ENCODE data around the gene ZNF319.

The ZNF319 gene

DNA sequence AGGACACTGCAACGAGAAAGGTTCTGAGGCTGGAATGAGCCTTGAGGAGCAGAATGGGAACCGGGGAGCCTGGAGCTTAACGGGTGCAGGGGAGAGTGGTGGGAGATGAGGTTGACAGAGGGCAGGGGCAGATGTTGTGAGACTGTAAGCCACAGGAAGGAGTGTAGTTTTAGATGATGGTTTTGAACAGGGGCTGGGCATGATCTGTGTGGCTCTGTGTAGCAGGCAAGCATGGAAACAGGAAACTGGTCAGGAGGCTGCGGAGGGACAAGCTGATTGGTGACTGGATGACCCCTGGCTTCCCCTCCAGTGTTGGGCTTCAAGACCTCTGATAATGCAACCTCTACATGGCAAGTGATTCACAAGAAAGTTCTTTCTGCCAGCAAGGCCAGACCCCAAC is 28.2 kb downstream of the ZNF319 start:
- Histone ChIP-seq H3K4me3 (ENCODE audit: low read depth, low read length) (no peak overlapping the region), H3K27me3 (no peaks in the 10 kb centered on the region), H3K36me3 (no peaks in the 10 kb centered on the region), H3K4me1 (no peaks in the 10 kb centered on the region), H3K9me3 (no peaks in the 10 kb centered on the region)
- DNase-seq = no peak
- TF ChIP-seq, protein P1, sequence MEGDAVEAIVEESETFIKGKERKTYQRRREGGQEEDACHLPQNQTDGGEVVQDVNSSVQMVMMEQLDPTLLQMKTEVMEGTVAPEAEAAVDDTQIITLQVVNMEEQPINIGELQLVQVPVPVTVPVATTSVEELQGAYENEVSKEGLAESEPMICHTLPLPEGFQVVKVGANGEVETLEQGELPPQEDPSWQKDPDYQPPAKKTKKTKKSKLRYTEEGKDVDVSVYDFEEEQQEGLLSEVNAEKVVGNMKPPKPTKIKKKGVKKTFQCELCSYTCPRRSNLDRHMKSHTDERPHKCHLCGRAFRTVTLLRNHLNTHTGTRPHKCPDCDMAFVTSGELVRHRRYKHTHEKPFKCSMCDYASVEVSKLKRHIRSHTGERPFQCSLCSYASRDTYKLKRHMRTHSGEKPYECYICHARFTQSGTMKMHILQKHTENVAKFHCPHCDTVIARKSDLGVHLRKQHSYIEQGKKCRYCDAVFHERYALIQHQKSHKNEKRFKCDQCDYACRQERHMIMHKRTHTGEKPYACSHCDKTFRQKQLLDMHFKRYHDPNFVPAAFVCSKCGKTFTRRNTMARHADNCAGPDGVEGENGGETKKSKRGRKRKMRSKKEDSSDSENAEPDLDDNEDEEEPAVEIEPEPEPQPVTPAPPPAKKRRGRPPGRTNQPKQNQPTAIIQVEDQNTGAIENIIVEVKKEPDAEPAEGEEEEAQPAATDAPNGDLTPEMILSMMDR (IDR thresholded peaks at IDR 0.05; ENCODE audit: low read depth, low read length) = no peak

DNA sequence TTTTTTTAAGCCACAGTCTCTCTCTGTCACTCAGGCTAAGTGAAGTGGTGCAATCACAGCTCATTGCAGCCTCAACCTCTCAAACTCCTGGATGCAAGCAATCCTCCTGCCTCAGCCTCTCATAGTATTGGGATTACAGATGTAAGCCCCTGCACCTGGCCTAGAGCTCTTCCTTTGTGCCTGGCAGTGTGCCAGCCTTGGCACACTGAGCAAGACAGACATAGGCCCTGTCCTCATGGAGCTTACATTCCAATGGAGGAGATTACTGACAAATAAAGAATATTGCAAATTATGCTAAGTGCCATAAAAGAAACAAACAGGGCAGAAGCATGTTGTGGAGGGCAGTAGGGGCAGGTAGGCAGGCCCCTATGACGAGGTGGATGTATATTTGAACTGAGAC is 28.6 kb downstream of the ZNF319 start:
- DNase-seq = no peak
- TF ChIP-seq, protein P1 (IDR thresholded peaks at IDR 0.05; ENCODE audit: low read depth, low read length) = no peak
- H3K36me3 ChIP-seq = no peaks in the 10 kb centered on the region
- no peaks in the 10 kb centered on the region for H3K27me3 ChIP-seq
- H3K4me3 ChIP-seq (ENCODE audit: low read depth, low read length) = no peak overlapping the region
- no peaks in the 10 kb centered on the region for H3K4me1 ChIP-seq
- no peaks in the 10 kb centered on the region for H3K9me3 ChIP-seq

DNA sequence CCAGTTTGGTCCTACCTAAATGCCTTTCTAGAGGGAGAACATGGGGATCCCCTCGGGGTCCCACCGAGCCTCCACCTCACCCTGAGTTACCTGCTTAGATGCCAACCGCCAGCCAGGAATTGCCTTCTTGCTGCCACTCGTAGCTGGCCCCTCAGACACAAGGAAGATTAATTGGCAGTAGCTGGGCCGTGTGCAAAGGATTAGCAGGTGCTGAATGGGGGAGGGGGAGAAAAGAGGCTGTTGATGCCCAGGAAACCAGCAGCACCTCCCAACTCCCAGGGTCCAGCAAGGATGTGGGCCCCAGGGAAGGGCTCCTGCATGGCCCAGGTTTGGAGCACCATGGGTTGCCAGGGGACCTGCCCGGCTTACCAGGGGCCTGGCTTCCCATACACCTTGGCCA is 29.5 kb downstream of the ZNF319 start, which contains the start of gene CNGB1:
Gene CNGB1 (minus strand): TSS at position 159 of the 400 bp plus-strand sequence. CDS start 3,842 bp downstream, outside the sequence.
- TF ChIP-seq, protein P1 (IDR thresholded peaks at IDR 0.05; ENCODE audit: low read depth, low read length) = no peak

DNA sequence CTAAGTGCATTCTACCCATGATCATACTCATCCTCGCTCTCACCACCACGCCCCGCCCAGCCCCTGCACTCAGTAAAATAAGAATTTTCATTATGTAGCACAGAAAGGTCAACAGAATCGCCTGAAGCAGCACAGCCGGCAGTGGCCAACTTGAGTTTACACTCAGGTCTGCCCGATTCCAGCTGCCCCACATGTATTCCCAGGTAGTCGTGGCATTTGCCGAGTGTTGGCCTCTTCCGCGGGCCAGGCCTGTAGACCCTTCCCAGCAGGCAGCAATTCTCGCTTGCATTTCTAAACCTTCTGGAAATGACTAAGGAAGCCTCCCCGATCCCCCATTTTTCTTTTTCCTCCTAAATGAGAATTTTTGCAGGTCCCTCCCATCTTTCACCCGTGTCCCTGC is 30.2 kb downstream of the ZNF319 start:
- TF ChIP-seq, protein P1 (IDR thresholded peaks at IDR 0.05; ENCODE audit: low read depth, low read length) = no peak

More for the DNA sequence above, 29.5 kb downstream of the ZNF319 start, which contains the start of gene CNGB1:
- Histone ChIP-seq H3K4me3 (ENCODE audit: low read depth, low read length) (no peak within 1 kb of the TSS), H3K9me3 (no peaks in the 10 kb centered on the region), H3K36me3 (no peaks in the 10 kb centered on the region), H3K27me3 (no peaks in the 10 kb centered on the region), H3K4me1 (no peaks in the 10 kb centered on the region)
- DNase-seq = no peak

DNA sequence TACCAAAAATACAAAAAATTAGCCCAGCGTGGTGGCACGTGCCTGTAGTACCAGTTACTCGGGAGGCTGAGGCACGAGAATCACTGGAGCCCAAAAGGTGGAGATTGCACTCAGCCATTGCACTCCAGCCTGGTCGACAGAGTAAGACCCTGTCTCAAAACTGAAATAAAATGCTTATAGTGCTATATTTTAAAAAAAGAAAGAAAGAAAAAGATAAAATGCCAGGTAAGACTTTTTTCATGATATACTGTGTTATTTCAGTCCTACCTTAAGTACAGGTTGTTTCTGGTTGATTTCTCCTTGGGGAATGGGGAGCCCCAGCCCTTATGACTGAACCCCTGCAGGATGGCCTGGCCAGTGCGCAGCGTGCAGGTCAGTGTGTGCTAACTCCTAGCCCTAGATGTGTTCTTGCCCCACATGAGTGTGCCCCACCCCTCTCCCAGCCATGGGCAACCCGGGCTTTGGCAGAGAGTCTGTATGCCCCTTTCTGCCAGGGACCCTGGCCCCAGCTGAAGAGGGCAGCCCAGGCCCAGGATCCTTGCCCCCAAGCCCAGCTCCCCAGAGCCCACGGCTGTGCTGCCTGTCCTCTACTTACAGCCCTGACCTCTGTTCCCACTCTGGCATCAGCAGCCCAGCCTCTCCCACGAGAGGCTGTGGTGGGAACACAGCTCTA is 30.9 kb downstream of the ZNF319 start:
- Histone ChIP-seq H3K9me3 (no peaks in the 10 kb centered on the region), H3K4me1 (no peaks in the 10 kb centered on the region), H3K27me3 (no peaks in the 10 kb centered on the region), H3K36me3 (no peaks in the 10 kb centered on the region), H3K4me3 (ENCODE audit: low read depth, low read length) (no peak overlapping the region)
- DNase-seq = no peak
- TF ChIP-seq, protein P1 (IDR thresholded peaks at IDR 0.05; ENCODE audit: low read depth, low read length) = no peak

More for the DNA sequence above, 30.2 kb downstream of the ZNF319 start:
- Histone ChIP-seq H3K4me1 (no peaks in the 10 kb centered on the region), H3K9me3 (no peaks in the 10 kb centered on the region), H3K4me3 (ENCODE audit: low read depth, low read length) (no peak overlapping the region), H3K27me3 (no peaks in the 10 kb centered on the region), H3K36me3 (no peaks in the 10 kb centered on the region)
- DNase-seq = no peak

DNA sequence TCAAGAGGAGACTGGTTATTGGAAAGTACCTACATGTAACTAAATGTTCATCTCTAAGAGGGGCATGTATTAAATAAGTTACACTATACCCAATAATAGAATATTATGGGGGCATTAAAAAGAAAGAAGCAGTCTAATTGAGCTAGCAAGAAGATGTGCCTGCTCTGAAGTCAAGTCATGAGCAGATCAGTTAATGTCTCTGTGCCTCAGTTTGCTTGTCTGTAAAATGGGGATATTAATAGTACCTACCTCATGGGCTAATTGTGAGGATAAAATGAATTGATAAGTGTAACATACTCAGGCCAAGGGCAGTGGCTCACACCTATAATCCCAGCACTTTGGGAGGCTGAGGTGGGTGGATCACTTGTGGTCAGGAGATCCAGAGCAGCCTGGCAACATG is 32.6 kb downstream of the ZNF319 start:
- Histone ChIP-seq H3K4me3 (ENCODE audit: low read depth, low read length) (no peak overlapping the region), H3K4me1 (no peaks in the 10 kb centered on the region), H3K9me3 (no peaks in the 10 kb centered on the region), H3K27me3 (no peaks in the 10 kb centered on the region), H3K36me3 (no peaks in the 10 kb centered on the region)
- TF ChIP-seq, protein P1 (IDR thresholded peaks at IDR 0.05; ENCODE audit: low read depth, low read length) = no peak
- no peak for DNase-seq

Data from BE2C (cell line).